Fibroblast of mammary gland (primary cell): ENCODE results near the gene CNNM1.

ENCODE experiments used
- DNase-seq: peaks from one replicate; pipeline ENCODE4 v3.0.0-alpha.2; 2010; ENCODE audit warnings: low read depth
- H3K4me3 ChIP-seq: 2 replicates; pipeline ENCODE4 v1.5.1; 2011; ENCODE audit warnings: low read depth, mild to moderate bottlenecking, low read length, moderate library complexity; ENCODE audit not compliant: control insufficient read depth
- TF ChIP-seq, protein P1 (sequence below): conservative IDR thresholded peaks from 2 replicates; pipeline ENCODE4 v1.5.1; 2011; ENCODE audit warnings: low read depth, low read length, inconsistent platforms; ENCODE audit not compliant: control insufficient read depth, insufficient read depth

CNNM1 gene

DNA sequence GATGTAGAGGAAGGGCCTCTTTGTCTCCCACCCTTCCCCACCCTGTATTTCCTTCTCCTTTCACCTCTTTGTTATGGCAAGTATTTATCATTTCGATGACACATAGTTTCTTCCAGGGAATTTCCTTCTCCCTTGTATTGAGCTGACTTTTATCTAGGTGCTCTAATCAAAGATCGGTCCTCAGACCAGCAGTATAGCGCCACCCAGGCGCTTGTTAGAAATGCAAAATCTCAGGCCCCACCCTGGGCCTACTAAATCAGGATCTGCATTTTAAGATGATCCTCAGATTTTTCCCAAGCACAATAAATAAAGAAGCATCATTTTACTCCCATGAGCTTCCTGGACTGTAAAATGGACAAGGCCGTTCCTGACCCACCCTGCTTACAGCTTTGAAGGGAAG is 113.2 kb downstream of the CNNM1 start:
- TF ChIP-seq, protein P1, sequence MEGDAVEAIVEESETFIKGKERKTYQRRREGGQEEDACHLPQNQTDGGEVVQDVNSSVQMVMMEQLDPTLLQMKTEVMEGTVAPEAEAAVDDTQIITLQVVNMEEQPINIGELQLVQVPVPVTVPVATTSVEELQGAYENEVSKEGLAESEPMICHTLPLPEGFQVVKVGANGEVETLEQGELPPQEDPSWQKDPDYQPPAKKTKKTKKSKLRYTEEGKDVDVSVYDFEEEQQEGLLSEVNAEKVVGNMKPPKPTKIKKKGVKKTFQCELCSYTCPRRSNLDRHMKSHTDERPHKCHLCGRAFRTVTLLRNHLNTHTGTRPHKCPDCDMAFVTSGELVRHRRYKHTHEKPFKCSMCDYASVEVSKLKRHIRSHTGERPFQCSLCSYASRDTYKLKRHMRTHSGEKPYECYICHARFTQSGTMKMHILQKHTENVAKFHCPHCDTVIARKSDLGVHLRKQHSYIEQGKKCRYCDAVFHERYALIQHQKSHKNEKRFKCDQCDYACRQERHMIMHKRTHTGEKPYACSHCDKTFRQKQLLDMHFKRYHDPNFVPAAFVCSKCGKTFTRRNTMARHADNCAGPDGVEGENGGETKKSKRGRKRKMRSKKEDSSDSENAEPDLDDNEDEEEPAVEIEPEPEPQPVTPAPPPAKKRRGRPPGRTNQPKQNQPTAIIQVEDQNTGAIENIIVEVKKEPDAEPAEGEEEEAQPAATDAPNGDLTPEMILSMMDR: no peak
- H3K4me3 ChIP-seq: no peak overlapping the region
- DNase-seq: no peak

- DNase-seq: no peak
- H3K4me3 ChIP-seq: no peak overlapping the region
- TF ChIP-seq, protein P1: no peak
Observed at GRCh38 chr10:99443500-99443899, 114.3 kb downstream of the CNNM1 start.
